ENCODE data around the gene SFSWAP.
"Not testable (repeated sequence)": the region's sequence is repeated elsewhere in the genome, so short reads cannot be mapped to it uniquely, and the experiment has no call there.

Gene SFSWAP

DNA sequence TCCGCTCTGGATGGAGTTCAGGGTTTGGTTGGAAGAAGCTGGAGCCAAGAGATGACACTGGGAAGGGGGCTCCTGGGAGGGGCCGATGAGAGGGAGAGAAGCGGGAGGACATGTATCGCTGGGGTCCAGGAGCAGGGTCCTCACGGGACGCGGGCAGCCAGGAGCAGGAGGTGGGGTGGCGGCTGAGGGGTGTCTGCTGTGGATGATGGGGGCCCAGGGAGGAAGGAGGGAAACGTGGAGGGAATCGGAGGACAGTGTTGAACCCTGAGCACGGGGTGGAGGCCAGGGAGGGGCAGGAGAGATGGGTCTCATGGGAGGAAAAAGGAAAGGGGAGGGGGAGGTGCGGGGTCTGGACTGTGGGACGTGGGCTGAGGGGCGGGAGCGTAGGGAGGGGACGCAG lies 31.7 kb upstream of the SFSWAP start:
- DNase-seq (ENCODE audit: low read depth in 2 of 3, low spot score in 2 of 3): not testable (repeated sequence)

DNA sequence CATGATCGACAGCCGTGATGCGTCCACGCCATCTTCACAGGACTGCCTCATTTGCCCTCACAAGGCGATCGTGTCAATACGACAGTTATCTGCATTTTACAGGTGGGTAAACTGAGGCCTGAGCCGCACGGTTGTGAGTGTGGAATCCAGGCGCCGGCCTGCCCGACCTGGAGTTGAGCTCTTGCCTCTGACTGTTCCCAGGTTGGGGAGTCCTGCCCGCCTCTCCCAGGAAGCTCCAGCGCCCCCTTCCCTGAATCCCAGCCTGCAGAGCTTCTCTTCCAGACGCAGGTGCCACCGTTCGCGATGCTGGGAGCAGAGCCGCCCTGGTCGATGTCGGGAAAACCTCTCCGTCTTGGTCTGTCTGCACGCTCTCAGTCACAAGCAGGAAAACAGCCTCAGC lies 31.1 kb upstream of the SFSWAP start:
- DNase-seq (ENCODE audit: low read depth in 2 of 3, low spot score in 2 of 3): not testable (repeated sequence)

GRCh38 chr12:131680392-131681256 lies 30.3 kb upstream of the SFSWAP start:
- not testable (repeated sequence) for DNase-seq (ENCODE audit: low read depth in 2 of 3, low spot score in 2 of 3)

GRCh38 chr12:131681257-131681620 lies 29.7 kb upstream of the SFSWAP start:
- no peak for DNase-seq (ENCODE audit: low read depth in 2 of 3, low spot score in 2 of 3)

DNA sequence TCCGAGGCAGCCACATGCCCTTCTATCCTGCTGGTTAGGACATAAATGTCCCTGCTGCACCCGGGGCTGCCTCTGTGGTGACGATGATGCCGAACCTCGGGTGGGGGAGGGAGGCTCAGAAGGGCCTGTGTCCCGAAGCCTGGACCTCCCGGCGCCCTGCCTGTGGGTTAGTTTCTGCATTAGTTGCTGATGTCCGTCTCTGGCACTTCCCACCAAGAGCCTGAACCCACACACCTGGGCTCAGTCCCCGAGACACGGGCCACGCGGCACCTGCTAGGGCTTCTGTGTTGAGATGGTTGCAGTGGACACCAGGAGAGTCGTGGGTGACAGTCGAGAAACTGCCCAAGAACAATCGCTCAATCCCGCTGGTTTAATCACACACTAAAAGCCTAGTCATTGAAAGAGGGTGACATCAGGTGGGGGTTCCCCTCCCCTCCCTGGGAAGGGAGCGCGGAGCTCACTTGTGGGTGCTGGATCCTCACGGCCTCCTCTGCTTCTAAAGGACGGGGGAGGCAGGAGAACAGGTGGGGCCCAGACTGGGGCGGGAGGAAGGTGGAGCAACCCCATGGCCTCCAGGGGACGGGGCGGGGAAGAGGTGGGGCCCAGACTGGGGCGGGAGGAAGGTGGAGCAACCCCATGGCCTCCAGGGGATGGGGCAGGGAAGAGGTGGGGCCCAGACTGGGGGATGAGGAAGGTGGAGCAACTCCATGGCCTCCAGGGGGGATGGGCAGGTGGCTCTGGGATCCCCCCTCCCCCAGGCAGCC lies 29.0 kb upstream of the SFSWAP start:
- peak in 2 of 3 experiments; percentile 20 to 23 for DNase-seq (ENCODE audit: low read depth in 2 of 3, low spot score in 2 of 3)

DNA sequence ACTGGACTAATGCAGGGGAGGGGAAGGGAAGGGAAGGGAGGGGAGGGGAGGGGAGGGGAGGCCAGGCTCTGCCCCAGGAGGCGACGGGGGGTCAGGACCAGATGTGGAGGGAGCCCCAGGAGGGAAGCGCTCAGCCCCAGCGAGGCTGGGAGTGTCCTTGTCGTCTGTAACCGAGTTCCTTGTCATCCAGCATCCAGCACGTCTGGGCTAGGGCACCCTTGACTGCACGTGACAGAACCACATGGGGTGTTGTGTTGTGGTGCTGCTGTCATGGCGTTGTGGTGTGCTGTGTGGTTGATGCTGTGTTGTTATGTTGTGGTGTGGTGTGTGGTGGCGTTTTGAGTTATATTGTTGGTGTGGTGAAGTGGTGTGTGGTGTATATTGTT lies 28.4 kb upstream of the SFSWAP start:
- no peak for DNase-seq (ENCODE audit: low read depth in 2 of 3, low spot score in 2 of 3)

DNA sequence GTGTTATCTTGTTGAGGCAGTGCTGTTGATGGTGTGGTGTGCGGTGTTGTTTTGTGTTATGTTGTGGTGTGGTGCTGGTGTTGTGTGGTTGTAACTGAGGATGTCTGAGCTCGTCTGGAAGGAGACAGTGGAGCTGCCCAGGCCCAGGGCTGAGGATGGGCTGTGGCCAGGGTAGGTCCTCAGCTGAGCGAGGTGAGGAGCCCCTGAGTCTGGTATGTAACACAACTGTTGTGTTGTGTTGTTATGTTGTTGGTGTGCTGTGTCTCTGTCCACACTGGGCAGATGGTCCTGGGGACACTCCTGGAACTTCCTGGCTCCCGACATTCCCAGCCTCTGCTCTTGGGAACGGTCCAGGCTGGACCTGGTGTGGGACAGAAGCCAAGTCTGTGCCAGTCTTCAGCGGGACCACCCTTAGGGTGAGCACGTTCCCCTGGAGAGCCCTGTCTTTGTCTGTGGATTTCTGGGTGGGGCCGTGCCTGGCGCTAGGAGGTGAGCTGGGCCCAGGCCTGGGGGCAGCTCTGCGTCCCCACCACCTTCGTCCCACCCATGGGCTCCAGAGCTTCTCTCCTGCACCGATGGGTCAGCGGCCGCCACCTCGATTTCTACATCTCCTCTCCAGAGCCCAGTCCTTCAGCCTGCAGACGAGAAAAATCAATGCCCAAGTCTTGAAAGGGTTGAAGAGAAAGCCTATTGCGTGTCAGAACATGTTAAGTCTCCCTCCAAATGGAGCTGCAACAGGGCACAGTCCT lies 27.4 kb upstream of the SFSWAP start:
- DNase-seq (ENCODE audit: low read depth in 2 of 3, low spot score in 2 of 3): no peak

- DNase-seq (ENCODE audit: low read depth in 2 of 3, low spot score in 2 of 3): no peak
Measured at GRCh38 chr12:131684015-131684725, 26.7 kb upstream of the SFSWAP start.

DNA sequence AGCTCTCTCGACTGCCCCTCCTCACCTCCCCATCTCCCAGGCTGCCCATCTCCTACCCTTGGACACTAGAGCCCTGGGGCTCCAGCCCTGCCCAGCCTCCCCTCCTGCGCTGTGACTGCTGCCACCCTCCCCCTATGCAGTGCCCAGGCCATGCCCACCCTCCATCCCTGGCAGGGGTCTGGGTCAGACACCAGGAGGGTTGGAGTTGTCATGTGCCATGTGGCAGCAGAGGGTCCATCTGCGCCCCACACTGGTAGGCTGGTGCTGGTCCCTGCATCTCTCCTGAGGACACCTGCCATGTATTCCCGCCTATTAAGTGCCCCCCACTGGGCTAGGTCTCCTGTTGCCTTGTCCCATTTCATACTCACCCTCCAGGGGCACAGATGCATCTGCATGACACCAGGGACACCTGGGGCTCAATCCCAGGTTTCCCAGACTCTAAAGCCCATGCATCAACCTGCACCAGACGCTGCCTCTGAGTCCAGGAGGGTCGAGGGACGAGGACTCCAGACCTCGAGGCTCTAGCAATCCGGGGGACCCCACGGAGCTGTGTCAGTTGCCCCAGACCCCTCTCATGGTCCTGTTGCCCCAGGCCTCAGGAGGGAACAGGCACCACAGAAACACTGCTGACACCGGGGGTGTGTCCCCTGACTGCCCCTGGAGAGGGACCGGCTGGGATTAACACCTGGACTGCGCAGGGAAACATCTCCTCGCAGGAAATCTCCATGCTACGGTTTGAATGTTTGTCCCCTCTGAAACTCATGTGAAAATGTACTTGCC lies 23.4 kb upstream of the SFSWAP start:
- DNase-seq (ENCODE audit: low read depth in 2 of 3, low spot score in 2 of 3): no peak

DNA sequence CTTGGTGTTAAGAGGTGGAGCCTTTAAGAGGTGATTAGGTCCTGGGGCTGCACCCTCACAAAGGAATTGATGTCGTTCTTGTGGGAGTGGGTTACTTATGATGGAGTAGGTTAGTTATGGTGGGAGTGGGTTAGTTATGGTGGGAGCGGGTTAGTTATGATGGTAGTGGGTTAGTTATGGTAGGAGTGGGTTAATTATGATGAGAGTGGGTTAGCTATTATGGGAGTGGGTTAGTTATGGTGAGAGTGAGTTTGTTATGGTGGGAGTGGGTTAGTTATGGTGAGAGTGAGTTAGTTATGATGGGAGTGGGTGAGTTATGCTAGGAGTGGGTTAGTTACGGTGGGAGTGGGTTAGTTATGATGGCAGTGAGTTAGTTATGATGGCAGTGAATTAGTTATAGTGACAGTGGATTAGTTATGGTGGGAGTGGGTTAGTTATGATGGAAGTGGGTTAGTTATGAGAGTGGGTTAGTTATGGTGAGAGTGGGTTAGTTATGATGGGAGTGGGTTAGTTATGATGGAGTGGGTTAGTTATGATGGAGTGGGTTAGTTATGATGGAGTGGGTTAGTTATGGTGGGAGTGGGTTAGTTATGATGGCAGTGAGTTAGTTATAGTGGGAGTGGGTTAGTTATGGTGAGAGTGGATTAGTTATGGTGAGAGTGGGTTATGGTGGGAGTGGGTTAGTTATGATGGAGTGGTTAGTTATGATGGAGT lies 22.6 kb upstream of the SFSWAP start:
- DNase-seq (ENCODE audit: low read depth in 2 of 3, low spot score in 2 of 3): no peak

DNA sequence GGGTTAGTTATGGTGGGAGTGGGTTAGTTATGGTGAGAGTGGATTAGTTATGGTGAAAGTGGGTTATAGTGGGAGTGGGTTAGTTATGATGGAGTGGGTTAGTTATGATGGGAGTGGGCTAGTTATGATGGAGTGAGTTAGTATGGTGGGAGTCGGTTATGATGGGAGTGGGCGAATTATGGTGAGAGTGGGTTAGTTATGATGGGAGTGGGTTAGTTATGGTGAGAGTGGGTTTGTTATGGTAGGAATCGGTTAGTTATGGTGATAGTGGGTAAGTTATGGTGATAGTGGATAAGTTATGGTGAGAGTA lies 22.1 kb upstream of the SFSWAP start:
- DNase-seq (ENCODE audit: low read depth in 2 of 3, low spot score in 2 of 3): no peak

GRCh38 chr12:131690320-131690719 lies 20.6 kb upstream of the SFSWAP start:
- DNase-seq (ENCODE audit: low read depth in 2 of 3, low spot score in 2 of 3): no peak

GRCh38 chr12:131692431-131692830 lies 18.5 kb upstream of the SFSWAP start:
- DNase-seq (ENCODE audit: low read depth in 2 of 3, low spot score in 2 of 3): no peak

- DNase-seq (ENCODE audit: low read depth in 2 of 3, low spot score in 2 of 3): no peak
Measured at GRCh38 chr12:131693149-131693548, 17.7 kb upstream of the SFSWAP start.

DNA sequence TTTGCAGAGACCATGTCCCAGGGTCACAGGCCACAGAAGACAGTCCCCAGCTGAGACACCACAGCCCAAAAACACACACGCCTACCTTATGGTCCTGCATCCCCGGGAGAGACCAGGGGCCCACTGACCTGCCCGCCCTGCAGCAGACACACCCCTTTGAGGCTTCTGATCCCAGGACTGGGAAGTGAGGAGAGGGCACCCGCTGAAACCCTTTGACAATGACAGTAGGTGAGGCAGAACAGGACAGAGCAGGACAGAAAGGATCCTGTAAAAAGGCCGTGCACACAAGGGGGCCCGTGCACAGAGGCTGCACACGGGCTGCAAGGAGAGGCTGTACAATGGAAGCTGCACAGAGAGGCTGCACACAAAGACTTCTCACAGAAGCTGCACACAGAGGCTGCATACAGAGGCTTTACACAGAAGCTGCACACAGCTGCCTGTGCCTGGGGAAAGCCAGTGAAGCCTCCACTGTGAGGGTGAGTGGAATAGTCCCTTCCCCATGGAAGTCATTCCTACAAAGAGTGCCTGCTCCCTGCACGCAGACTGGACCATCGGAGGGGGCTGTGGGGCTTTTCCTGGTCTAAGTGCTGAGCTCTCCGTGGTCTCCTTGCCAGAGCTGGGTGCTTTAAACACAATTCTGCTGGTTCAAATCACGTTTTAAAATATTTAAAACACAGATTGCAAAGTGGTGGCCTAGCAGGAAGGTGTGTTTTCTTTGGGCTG lies 16.6 kb upstream of the SFSWAP start:
- no peak for DNase-seq (ENCODE audit: low read depth in 2 of 3, low spot score in 2 of 3)

DNA sequence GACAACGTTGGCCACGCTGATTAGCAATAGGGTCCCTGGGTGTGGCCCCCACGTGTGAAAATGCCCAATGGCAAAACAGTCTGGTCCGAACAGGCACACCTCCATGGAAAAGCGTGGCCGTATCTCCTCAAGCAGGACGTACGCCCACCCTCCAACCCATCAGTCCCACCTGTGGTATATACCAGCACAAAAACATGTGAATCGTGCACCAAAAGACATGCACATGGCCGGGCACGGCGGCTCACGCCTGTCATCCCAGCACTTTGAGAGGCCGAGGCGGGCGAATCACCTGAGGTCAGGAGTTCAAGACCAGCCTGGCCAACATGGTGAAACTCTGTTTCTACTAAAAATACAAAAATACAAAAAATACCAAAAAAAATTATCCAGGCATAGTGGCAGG lies 14.9 kb upstream of the SFSWAP start:
- DNase-seq (ENCODE audit: low read depth in 2 of 3, low spot score in 2 of 3): no peak

- DNase-seq (ENCODE audit: low read depth in 2 of 3, low spot score in 2 of 3): no peak
Measured at GRCh38 chr12:131698286-131698685, 12.6 kb upstream of the SFSWAP start.

DNA sequence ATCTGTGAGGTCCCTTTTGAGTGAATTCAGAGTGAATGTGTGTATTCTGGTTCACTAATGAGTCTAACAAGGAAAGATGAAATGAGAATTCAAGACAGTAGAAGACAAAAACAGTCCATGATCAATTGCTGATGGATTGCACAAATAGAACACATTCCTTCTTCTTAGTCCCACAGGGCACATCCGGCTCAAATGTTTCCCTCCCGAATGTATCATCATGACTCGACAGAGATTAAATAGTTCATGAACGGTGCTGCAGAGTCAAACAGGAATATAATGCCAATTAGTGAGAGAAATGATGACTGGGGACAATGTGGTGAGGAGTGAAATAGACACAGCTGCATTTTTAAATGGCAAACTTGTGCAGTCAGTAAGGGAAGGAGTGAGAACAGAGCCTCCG lies 11.5 kb upstream of the SFSWAP start:
- DNase-seq (ENCODE audit: low read depth in 2 of 3, low spot score in 2 of 3): no peak

- DNase-seq (ENCODE audit: low read depth in 2 of 3, low spot score in 2 of 3): no peak
Measured at GRCh38 chr12:131700271-131700670, 10.6 kb upstream of the SFSWAP start.
